Measurements from ENCODE around the gene SRP72.
"Not testable (repeated sequence)": the region's sequence is repeated elsewhere in the genome, so short reads cannot be mapped to it uniquely, and the experiment has no call there.

SRP72 gene

GRCh38 chr4:56467284-56468096 is at the start of gene SRP72:
SRP72 (plus strand) TSS chr4:56467617; CDS start chr4:56467636, 19 bp downstream.
- DNase-seq, result peak; percentile 10 to 93 (median 82)

GRCh38 chr4:56424176-56424575 is 43.2 kb upstream of the SRP72 start:
- no peak for DNase-seq

- peak in 3 of 58 donors; percentile 0 to 17 (median 7) for DNase-seq
Observed at GRCh38 chr4:56424697-56425514, 42.5 kb upstream of the SRP72 start.

- DNase-seq, result no peak
Observed at GRCh38 chr4:56425518-56425917, 41.9 kb upstream of the SRP72 start.

- DNase-seq, result no peak
Observed at GRCh38 chr4:56426273-56426672, 41.1 kb upstream of the SRP72 start.

GRCh38 chr4:56427179-56427578 is 40.2 kb upstream of the SRP72 start:
- DNase-seq, result no peak

GRCh38 chr4:56430203-56430602 is 37.2 kb upstream of the SRP72 start:
- no peak for DNase-seq

- DNase-seq, result no peak
Observed at GRCh38 chr4:56433280-56433679, 34.1 kb upstream of the SRP72 start.

- DNase-seq, result peak in 39 of 58 donors; percentile 20 to 75 (median 46)
Observed at GRCh38 chr4:56434599-56435139, 32.7 kb upstream of the SRP72 start.

GRCh38 chr4:56435140-56435926 is 32.1 kb upstream of the SRP72 start, which contains the start of gene PPAT:
PPAT (minus strand) TSS chr4:56435615; CDS start chr4:56435477, 138 bp downstream.
- DNase-seq, result peak; percentile 78 to 98 (median 96)

GRCh38 chr4:56438766-56439165 is 28.7 kb upstream of the SRP72 start:
- DNase-seq, result no peak

- no peak for DNase-seq
Observed at GRCh38 chr4:56440983-56441382, 26.4 kb upstream of the SRP72 start.

- DNase-seq, result no peak
Observed at GRCh38 chr4:56444719-56445118, 22.7 kb upstream of the SRP72 start.

- no peak for DNase-seq
Observed at GRCh38 chr4:56445699-56446098, 21.7 kb upstream of the SRP72 start.

GRCh38 chr4:56448301-56448700 is 19.1 kb upstream of the SRP72 start:
- no peak for DNase-seq

- not testable (repeated sequence) for DNase-seq
Observed at GRCh38 chr4:56449475-56449874, 17.9 kb upstream of the SRP72 start.

- no peak for DNase-seq
Observed at GRCh38 chr4:56450342-56450741, 17.1 kb upstream of the SRP72 start.

- DNase-seq, result no peak
Observed at GRCh38 chr4:56460085-56460484, 7.3 kb upstream of the SRP72 start.

- no peak for DNase-seq
Observed at GRCh38 chr4:56462157-56462556, 5.3 kb upstream of the SRP72 start.

- DNase-seq, result no peak
Observed at GRCh38 chr4:56463711-56464110, 3.7 kb upstream of the SRP72 start.

- no peak for DNase-seq
Observed at GRCh38 chr4:56464581-56464980, 2.8 kb upstream of the SRP72 start.
